ENCODE results near the gene OR5C1.
A peak's percentile ranks its signal among the peaks of the same experiment; 100 is the strongest.

The OR5C1 gene

GRCh38 chr9:122806661-122807060 lies 17.9 kb downstream of the OR5C1 start:
- POLR2A ChIA-PET = no interaction called here
- Histone ChIP-seq H3K4me3 (ENCODE audit: low read depth, low read length) (no peak overlapping the region), H3K9me3 (ENCODE audit: control insufficient read depth, insufficient read depth, low read depth, low read length) (no peaks in the 10 kb centered on the region), H3K36me3 (ENCODE audit: control insufficient read depth in 2 of 2, insufficient read depth in 1 of 2, low read length in 2 of 2) (no peaks in the 10 kb centered on the region), H3K4me1 (ENCODE audit: control insufficient read depth, insufficient read depth, low read length) (no peaks in the 10 kb centered on the region), H3K27ac (ENCODE audit: extremely low read depth, low read depth, low read length) (no peak overlapping the region)
- TF ChIP-seq ZFP41 (tag by site-specific recombination; IDR thresholded peaks at IDR 0.05; ENCODE audit: borderline replicate concordance) (no peak), ZNF692 (tag by site-specific recombination; IDR thresholded peaks at IDR 0.05) (no peak), ZNF404 (tag by site-specific recombination; IDR thresholded peaks at IDR 0.05) (no peak), ZNF530 (tag by site-specific recombination; IDR thresholded peaks at IDR 0.05; ENCODE audit: low read depth) (no peak)
- TF ChIP-seq, protein P1, sequence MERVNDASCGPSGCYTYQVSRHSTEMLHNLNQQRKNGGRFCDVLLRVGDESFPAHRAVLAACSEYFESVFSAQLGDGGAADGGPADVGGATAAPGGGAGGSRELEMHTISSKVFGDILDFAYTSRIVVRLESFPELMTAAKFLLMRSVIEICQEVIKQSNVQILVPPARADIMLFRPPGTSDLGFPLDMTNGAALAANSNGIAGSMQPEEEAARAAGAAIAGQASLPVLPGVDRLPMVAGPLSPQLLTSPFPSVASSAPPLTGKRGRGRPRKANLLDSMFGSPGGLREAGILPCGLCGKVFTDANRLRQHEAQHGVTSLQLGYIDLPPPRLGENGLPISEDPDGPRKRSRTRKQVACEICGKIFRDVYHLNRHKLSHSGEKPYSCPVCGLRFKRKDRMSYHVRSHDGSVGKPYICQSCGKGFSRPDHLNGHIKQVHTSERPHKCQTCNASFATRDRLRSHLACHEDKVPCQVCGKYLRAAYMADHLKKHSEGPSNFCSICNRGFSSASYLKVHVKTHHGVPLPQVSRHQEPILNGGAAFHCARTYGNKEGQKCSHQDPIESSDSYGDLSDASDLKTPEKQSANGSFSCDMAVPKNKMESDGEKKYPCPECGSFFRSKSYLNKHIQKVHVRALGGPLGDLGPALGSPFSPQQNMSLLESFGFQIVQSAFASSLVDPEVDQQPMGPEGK (tag by site-specific recombination; IDR thresholded peaks at IDR 0.05) = no peak
- CTCF ChIA-PET = interaction anchor here (0.6 to 1.1 kb wide), 2 partner anchors 330 to 699 kb away, joined by 3 to 4 read pairs; no protein-coding TSS in a partner anchor

DNA sequence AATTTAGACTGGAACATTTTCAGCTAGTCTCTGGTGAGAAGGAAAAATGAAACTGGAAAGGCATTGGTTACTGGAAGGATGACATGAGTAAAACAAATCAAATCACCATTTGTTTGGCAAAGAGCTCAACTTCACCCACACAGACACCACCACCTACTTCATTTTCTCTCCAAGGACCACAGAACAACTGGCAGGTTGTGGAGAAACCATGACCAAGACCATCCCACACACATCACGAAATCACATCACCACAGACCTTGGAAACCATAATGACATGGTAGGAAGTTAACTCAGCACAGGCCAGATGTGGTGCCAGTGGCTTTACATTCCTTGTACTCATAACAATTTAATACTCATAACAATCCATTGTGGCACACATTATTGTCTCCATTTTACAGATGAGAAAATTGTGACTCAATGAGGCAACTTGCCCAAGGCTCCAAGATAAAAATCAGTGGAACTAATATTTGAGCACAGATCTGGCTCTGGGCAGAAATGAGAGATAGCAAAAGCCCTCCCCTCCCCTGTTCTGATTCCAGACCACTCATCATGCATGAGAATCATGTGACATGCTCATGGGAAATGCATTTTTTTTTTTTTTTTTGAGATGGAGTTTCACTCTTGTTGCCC lies 18.7 kb downstream of the OR5C1 start:
- Histone ChIP-seq H3K4me1 (ENCODE audit: control insufficient read depth, insufficient read depth, low read length) (no peaks in the 10 kb centered on the region), H3K9me3 (ENCODE audit: control insufficient read depth, insufficient read depth, low read depth, low read length) (no peaks in the 10 kb centered on the region), H3K4me3 (ENCODE audit: low read depth, low read length) (no peak overlapping the region), H3K36me3 (ENCODE audit: control insufficient read depth in 2 of 2, insufficient read depth in 1 of 2, low read length in 2 of 2) (no peaks in the 10 kb centered on the region), H3K27ac (ENCODE audit: extremely low read depth, low read depth, low read length) (no peak overlapping the region)
- CTCF ChIA-PET = interaction anchor here (0.6 to 6.3 kb wide), 4 partner anchors 331 to 684 kb away, joined by 3 to 77 read pairs (median 15); no protein-coding TSS in a partner anchor
- POLR2A ChIA-PET = no interaction called here
- TF ChIP-seq TCF7L2 (IDR thresholded peaks at IDR 0.05; ENCODE audit: borderline replicate concordance, low read depth, low read length) (no peak), GFI1B (tag by site-specific recombination; IDR thresholded peaks at IDR 0.05) (no peak), ZNF175 (tag by site-specific recombination; IDR thresholded peaks at IDR 0.05) (no peak), ZNF155 (tag by site-specific recombination; IDR thresholded peaks at IDR 0.05) (no peak), ZNF280D (tag by site-specific recombination; IDR thresholded peaks at IDR 0.05) (no peak), ZFHX2 (tag by site-specific recombination; conservative IDR thresholded peaks at IDR 0.05) (peak; percentile 67; the same call in 1 of the 2 replicates), ZNF140 (tag by site-specific recombination; IDR thresholded peaks at IDR 0.05) (no peak), EGR2 (tag by site-specific recombination; IDR thresholded peaks at IDR 0.05; ENCODE audit: low read depth) (peak; percentile 55), ZBTB21 (tag by site-specific recombination; IDR thresholded peaks at IDR 0.05) (no peak)
- TF ChIP-seq, protein P2, sequence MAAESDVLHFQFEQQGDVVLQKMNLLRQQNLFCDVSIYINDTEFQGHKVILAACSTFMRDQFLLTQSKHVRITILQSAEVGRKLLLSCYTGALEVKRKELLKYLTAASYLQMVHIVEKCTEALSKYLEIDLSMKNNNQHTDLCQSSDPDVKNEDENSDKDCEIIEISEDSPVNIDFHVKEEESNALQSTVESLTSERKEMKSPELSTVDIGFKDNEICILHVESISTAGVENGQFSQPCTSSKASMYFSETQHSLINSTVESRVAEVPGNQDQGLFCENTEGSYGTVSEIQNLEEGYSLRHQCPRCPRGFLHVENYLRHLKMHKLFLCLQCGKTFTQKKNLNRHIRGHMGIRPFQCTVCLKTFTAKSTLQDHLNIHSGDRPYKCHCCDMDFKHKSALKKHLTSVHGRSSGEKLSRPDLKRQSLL (tag by site-specific recombination; IDR thresholded peaks at IDR 0.05) = no peak
